ENCODE measurements around the gene TRIAP1. TPM values are rescaled to one million over a fixed set of nuclear protein-coding genes. Genes with fewer than 3 reads are reported as not detected.

TRIAP1 gene
- total RNA-seq, 4 donors from 2014 or later: 11.3 to 21.6 (median 16.2) TPM

DNA sequence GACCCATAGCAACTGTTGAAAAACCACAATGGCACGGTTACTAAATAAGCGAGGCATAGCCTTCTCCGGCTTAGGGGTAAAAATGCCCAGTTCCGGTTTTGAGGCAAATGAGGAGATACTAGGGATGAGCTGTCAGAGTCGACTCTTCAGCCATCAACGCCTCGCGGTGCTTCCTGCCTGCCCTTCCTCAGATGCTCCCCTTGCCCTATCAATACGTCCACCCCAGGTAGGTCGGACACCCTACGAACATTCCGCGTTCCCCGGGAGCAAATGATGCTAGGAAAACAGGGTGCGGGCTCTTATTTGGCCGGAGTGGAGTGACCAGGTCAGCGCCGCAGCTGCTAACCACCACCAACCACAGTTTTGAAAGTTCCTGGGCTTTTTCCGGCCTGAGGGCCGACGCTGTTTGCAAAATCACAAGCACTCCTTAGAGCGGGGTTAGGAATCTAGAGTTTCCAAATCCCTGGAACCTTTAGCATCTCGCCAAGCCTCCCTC, 22.2 kb upstream of the TRIAP1 start:
- DNase-seq (ENCODE audit: low spot score) (peak; percentile 29), ATAC-seq (ENCODE audit: low FRiP score) (peak; percentile 27)
- TF ChIP-seq, protein P1, sequence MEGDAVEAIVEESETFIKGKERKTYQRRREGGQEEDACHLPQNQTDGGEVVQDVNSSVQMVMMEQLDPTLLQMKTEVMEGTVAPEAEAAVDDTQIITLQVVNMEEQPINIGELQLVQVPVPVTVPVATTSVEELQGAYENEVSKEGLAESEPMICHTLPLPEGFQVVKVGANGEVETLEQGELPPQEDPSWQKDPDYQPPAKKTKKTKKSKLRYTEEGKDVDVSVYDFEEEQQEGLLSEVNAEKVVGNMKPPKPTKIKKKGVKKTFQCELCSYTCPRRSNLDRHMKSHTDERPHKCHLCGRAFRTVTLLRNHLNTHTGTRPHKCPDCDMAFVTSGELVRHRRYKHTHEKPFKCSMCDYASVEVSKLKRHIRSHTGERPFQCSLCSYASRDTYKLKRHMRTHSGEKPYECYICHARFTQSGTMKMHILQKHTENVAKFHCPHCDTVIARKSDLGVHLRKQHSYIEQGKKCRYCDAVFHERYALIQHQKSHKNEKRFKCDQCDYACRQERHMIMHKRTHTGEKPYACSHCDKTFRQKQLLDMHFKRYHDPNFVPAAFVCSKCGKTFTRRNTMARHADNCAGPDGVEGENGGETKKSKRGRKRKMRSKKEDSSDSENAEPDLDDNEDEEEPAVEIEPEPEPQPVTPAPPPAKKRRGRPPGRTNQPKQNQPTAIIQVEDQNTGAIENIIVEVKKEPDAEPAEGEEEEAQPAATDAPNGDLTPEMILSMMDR (IDR thresholded peaks at IDR 0.05): no peak

- TF ChIP-seq, protein P1 (IDR thresholded peaks at IDR 0.05): no peak
- DNase-seq (ENCODE audit: low spot score): no peak
- ATAC-seq (ENCODE audit: low FRiP score): no peak
Measured at GRCh38 chr12:120467439-120467838, 21.3 kb upstream of the TRIAP1 start.

GRCh38 chr12:120466560-120467315, 20.6 kb upstream of the TRIAP1 start:
- TF ChIP-seq, protein P1 (IDR thresholded peaks at IDR 0.05): no peak
- no peak for DNase-seq (ENCODE audit: low spot score)
- ATAC-seq (ENCODE audit: low FRiP score): no peak

- ATAC-seq (ENCODE audit: low FRiP score): no peak
- TF ChIP-seq, protein P1 (IDR thresholded peaks at IDR 0.05): no peak
- DNase-seq (ENCODE audit: low spot score): no peak
Measured at GRCh38 chr12:120465756-120466155, 19.6 kb upstream of the TRIAP1 start.

DNA sequence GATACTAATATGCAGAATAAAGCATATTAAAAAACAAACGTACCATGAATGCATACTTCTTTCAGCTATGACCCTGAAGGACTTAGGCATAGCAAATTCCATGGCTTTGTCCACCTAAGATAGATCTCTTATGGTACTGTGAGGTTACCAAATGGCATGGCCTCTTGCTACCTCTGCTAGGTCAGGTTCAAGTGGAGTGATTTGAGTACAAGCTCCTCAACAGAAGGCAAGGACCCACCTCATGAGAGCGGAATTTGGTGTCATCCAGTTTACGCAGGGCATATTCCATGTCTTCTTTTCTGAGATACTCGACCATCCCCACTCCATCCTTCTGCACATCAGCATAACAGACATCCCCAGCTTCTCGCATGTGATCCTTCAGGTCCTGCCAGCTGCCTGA, 17.5 kb upstream of the TRIAP1 start:
- DNase-seq (ENCODE audit: low spot score) (no peak), ATAC-seq (ENCODE audit: low FRiP score) (no peak)
- TF ChIP-seq, protein P1 (IDR thresholded peaks at IDR 0.05): no peak

DNA sequence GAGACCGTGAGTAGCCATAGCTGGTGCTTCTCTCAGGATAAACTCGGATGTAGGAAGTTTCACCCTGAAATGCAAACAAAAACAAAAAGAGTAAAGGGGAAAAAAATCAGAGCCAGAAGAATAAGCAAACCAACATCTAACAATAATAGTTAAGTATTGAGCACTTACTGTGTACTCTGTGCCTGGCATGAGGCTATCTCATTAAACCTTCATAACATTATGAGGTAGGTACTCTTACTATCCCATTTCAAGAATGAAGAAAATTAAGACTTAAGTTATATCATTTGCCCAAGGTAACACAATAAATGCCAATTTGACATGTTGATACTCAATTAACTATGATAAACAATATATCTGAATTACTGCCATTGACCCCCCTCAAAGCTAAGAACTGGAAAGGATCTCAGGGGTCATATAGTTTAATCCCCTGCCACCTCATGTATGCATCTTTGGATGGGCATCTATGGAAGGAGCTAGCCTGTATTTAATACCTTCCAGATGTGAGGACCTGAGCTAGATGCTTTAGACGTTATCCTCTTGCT, 16.0 kb upstream of the TRIAP1 start:
- ATAC-seq (ENCODE audit: low FRiP score) (no peak), DNase-seq (ENCODE audit: low spot score) (no peak)
- TF ChIP-seq, protein P1 (IDR thresholded peaks at IDR 0.05): no peak

DNA sequence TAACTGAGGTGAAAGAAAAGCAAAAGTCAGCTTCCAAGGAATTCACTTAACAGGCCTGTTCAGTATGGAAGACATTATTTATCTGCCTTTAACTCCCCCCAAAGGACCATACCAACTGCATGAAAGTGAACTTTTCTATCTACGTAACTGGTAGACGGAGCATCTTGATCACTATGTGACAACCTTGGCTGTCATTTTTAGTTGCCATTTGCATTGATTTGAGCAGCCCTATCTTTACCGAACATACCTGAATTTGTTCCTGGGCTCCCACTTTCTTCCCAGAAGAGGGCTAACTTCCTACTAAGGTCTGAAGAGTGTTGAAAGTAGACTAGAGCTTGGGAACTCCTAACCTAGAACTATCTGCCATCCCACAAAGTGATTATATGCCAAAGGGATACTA, 14.0 kb upstream of the TRIAP1 start:
- no peak for ATAC-seq (ENCODE audit: low FRiP score)
- no peak for DNase-seq (ENCODE audit: low spot score)
- TF ChIP-seq, protein P1 (IDR thresholded peaks at IDR 0.05): no peak
